GM19452 (cell line): ENCODE data around the gene KIAA0040.

Source experiments
- ATAC-seq: cut with Tn5 transposase; IDR thresholded peaks from one replicate; pipeline ENCODE4 v1.9.1; 2021; ENCODE audit not compliant: unreplicated experiment

KIAA0040 gene

DNA sequence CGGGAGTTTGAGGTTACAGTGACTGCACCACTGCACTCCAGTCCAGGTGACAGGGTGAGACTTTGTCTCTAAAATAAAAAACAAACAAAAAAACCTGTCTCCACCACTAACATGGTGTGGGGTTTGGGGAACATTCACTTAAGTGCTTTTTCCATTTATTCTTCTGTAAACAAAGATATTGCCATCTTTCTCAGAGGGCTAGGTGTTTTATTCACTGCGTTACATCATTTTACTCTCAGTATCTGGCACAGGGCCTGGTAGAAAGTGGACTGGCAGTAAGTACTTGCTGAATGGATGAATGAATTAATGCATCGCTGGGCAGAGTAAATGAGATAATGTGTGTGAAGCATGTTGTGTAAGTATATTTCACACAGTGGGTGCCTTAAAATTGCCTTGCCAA is 20.1 kb downstream of the KIAA0040 start:
- no peak for ATAC-seq

GRCh38 chr1:175171036-175171913 is 21.3 kb downstream of the KIAA0040 start:
- ATAC-seq: no peak

- no peak for ATAC-seq
Measured at GRCh38 chr1:175169286-175170018, 23.1 kb downstream of the KIAA0040 start.

DNA sequence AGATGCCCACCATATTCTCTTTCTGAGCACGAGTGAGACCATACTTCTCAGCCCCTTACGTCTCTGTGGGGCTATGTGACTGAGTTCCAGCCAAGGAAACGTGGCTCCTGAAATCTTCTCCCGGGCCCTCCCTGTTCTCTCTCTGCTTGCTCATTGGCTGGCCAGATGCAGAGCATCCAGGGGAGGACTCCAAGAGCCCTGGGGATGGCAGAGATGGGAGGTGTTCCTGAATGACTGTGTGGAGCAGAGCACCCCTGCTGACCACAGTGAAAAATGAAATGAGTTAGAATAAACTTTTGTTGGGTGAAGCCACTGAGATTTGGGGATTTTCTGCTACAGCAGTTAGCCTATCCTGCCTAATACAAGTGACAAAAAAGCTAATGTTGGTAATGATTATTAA is 23.8 kb downstream of the KIAA0040 start:
- no peak for ATAC-seq

- ATAC-seq: no peak
Measured at GRCh38 chr1:175167861-175168260, 24.7 kb downstream of the KIAA0040 start.

GRCh38 chr1:175166746-175167145 is 25.8 kb downstream of the KIAA0040 start:
- ATAC-seq: no peak

DNA sequence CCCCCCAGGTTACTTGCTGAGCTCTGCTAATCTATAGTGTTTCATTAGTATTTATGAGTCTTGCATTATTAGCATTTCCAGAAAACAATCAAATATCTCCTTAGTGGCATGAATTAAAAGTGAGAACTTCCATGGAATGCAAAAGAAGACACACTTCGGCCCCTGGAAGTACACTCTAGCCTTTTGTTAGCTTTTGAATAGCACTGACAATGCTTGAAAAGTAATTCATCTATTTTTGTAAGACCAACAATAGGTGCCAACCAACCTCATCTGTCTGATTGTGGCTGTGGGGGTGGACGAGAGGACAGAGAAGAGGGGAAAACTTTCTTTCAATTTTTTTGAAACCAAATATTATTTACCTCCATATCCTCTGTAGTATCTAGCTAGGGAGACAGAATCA is 27.8 kb downstream of the KIAA0040 start:
- no peak for ATAC-seq

DNA sequence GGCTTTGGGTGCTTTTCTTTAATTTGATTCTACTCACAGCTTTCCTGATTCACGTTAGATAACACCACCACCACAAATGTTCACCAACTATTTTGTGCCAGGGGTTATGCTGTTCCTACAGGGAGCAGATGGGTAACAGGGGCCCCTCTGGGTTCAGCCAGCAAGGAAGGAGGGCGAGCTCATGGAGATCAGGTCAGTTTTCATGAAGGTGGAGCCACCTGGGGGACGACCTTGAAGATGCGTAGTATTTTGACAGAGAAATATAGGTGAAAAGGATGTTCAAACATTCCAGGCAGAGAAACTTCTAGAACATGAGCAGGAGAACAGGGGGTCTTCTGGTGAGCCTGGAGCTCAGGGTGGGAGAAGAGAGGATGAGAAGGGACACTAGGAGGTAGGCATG is 28.9 kb downstream of the KIAA0040 start:
- ATAC-seq: no peak

- ATAC-seq: no peak
Measured at GRCh38 chr1:175162955-175163354, 29.6 kb downstream of the KIAA0040 start.

DNA sequence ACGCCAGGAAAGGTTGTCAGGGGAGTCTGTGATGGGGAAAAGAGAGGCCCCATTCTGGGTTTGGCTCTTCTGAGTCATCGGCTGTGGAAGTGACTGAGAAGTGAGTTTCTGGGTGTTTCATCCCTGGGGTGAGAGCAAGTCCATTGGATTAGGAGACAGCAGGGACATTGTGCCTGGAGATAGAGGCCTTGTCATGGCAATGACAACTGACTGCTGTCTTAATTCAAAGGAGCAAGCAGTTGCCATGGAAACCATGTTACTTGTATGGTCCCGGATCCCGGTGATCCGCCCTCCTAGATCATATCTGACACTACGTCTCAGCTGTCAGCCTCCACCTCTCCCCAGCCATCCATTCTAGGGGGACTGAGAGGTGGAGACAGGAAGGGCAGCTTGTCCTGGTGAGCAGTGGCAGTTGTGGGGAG is 34.4 kb downstream of the KIAA0040 start:
- no peak for ATAC-seq

GRCh38 chr1:175157200-175157599 is 35.4 kb downstream of the KIAA0040 start:
- ATAC-seq: no peak

DNA sequence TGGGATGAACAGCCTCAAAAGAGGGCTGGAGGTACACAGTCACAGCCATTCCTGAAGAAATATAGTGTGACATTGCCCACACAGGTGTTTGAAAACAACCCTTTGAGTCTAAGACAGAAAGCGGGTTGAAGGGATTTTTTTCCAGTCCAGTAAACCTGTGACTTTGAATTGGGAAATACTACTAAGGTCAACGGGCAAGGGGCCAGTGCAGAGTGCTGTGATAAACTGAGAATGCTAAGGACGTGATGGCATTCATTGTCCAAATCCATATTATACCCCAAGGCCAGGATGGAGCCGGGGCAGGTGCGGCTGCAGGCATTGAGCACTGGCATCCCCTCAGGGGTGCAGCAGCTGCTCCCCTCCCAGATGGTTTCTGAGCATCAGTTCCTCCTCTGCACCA is 36.6 kb downstream of the KIAA0040 start:
- ATAC-seq: no peak

GRCh38 chr1:175155473-175155856 is 37.1 kb downstream of the KIAA0040 start:
- no peak for ATAC-seq

DNA sequence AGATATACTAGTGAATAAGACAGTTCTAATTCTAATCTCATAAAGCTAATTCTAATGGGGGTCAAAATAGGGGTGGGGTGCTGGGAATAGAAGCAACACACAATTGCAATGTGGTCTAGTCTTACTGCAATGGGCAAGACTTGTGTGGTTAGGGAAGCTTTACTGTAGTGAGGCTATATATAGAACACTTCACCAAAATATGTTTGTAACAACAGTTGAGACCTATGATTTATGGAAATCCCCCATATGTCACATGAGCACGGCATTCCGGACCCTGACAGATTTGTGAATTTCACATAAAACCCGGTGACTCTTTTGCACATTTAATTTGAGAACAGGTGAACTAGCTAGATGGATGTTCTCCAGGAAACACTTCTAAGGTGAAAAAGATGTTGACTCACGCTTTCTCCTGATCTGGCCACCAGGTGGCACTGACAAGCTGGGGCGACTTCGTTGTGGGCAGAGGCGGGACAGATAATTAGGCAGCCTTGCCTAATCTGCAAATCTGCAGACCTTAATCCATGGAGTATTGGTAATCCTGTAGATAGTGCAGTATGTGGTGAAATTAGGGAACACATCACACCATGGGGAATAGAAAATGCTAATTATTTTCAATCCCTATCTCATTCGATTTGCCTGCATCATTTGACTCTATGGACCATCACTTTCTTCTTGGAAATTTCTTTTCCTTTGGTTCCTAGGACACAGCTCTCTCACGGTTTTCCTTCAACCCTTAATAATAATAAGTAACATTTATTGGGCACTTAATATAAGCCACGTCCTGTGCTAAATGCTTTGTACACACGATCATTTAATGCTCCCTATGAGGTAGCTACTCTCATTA is 37.7 kb downstream of the KIAA0040 start:
- ATAC-seq: peak; percentile 48

DNA sequence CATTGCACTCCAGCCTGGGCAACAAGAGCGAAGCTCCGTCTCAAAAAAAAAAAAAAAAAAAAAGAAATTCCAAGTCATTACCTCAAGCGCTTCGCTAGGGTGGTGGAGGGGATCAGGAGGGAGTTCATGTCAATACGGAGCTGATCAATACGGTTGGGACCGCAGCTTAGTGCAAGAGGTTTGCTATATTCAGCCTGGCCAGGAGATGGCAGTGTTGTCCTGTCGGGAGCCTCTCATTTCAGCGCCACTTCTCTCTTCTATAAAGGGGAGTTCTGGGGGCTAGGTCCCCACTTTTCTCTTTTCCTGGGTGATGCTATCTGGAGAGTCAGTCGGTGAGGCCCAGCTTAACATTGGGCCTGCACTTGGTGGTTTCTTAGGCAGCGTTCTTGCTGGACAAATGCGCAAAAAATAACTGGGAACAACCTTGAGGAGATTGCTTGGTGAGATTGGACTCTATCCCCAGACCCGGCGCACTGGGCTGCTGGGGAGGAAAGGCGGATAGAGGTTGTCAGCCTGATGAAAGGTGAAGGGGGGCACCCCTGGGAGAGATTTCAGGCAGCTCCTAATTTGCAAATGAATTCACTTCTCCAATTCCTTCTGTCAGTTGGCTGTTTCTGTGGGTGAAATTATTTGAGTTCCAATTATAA is 40.4 kb downstream of the KIAA0040 start:
- ATAC-seq: peak; percentile 54

DNA sequence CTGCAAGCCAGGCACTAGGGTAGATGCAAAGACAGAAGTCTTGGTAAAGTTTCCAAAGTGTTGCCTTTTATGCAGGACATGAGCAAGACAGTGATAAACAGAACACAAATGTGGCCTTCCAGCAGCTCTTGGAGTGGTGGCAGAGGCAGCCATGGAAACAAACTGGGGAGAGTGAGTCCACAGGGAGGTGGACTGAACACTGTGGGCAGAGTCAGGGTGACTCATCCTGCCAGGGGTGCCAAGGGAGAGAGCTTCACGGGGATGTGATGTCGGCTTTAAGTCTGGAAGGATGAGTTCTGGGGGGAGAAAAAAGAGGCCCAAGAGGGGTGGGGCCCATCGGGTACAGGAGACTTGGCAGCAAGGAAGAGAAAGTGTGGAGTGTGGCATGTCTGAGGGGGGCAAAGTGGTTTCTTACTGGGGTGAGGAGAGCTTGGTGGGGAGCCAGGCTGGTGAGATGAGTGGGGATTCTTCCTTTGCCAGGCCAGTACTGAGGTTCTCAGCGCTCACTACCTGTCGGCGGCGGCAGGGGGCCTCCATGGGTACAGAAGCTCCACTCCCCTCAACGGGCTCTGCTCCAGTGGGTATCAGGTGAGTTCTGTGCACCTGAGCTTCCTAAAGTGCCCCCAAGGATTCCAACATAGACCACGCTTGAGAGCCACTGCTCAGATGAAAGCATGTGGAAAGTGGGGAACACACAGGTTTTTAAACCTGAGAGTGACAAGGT is 41.8 kb downstream of the KIAA0040 start:
- ATAC-seq: no peak

GRCh38 chr1:175148068-175148467 is 44.5 kb downstream of the KIAA0040 start:
- no peak for ATAC-seq

- no peak for ATAC-seq
Measured at GRCh38 chr1:175147569-175147968, 45.0 kb downstream of the KIAA0040 start.

DNA sequence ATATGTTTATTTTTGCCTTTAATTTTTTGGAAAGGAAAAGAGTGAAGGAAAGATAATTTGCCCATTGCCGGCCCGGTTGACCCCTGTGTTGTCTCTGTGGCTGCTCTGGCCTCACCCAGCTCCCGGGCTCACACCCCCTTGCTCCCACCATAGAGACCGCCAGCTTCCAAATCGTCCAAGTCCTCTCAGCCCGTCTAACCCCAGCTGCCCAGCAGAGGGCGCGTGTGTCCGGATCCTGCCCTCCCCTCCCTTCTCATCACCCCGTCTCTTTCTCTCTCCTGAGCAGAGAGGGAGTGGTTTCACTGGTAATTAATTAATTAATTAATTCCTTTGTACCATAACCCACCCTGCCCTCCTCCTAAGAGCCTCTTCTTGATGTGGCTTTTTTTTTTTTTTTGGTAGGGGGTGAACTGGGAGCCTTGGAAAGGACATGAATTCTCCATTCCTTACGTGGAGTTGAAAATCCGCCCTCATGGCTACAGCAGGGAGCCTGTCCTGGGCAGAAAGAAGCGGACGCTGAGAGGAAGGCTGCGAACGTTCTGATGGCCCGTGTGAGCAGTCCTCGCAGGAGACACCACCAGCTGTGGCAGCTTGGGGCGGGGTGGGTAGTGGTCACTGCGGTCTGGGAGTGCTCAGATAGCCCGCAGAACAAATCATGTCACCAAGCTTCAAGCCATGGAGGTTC is 45.9 kb downstream of the KIAA0040 start:
- ATAC-seq: no peak
